Activated B cell treated with CpG ODN at 0.5 μM for 24 hours (primary cell): ENCODE measurements around the gene COL12A1. TPM values are rescaled to one million over a fixed set of nuclear protein-coding genes. Genes with fewer than 3 reads are reported as not detected.

Experiments
- ATAC-seq: fragments of 200-7000 bp; cut with Tn5 transposase; one replicate; pipeline ENCODE4 v1.10.0; 2021; ENCODE audit warnings: low read depth, mild to moderate bottlenecking, moderate library complexity
- CTCF ChIA-PET: fragments of 350-600 bp; sonication (Branson Sonifier 250); formaldehyde crosslinking; loops from one replicate; lab custom pipeline; 2021; ENCODE audit warnings: antibody characterized with exemption; lab: Charles Lee
- POLR2A ChIA-PET: fragments of 350-600 bp; sonication (Branson Sonifier 250); formaldehyde crosslinking; loops from one replicate; lab custom pipeline; 2021; ENCODE audit warnings: antibody characterized with exemption; lab: Charles Lee
- DNase-seq: peaks from one replicate; pipeline ENCODE4 v3.0.0; 2022
- H3K27ac Mint-ChIP-seq: one replicate; pipeline ENCODE4 v1.8.0; 2020; ENCODE audit warnings: mixed read lengths
- H3K27me3 Mint-ChIP-seq: one replicate; pipeline ENCODE4 v1.8.0; 2021; ENCODE audit warnings: mixed read lengths
- H3K36me3 Mint-ChIP-seq: one replicate; pipeline ENCODE4 v1.8.0; 2021; ENCODE audit warnings: low read depth, mixed read lengths
- H3K4me1 Mint-ChIP-seq: one replicate; pipeline ENCODE4 v1.8.0; 2021; ENCODE audit warnings: mixed read lengths
- H3K4me3 Mint-ChIP-seq: one replicate; pipeline ENCODE4 v1.8.0; 2020; ENCODE audit warnings: mild to moderate bottlenecking, mixed read lengths
- H3K9me3 Mint-ChIP-seq: one replicate; pipeline ENCODE4 v1.8.0; 2020; ENCODE audit warnings: mixed read lengths
- intact Hi-C: fragments of 100-400 bp; cut with micrococcal nuclease; formaldehyde crosslinking; loops from one replicate; pipeline ENCODE4 v1.15.1; 2024
- total RNA-seq: library from RNA; stranded (reverse); gene quantifications from 2 replicates; pipeline ENCODE4 v1.2.3, GENCODE V29; 2022
- TF ChIP-seq, protein P1 (sequence below): fragments of 200-600 bp; IDR thresholded peaks from one replicate; pipeline ENCODE4 v1.8.0; 2022; ENCODE audit warnings: antibody characterized with exemption, mild to moderate bottlenecking

COL12A1 gene
- not detected in 2 replicates for total RNA-seq

DNA sequence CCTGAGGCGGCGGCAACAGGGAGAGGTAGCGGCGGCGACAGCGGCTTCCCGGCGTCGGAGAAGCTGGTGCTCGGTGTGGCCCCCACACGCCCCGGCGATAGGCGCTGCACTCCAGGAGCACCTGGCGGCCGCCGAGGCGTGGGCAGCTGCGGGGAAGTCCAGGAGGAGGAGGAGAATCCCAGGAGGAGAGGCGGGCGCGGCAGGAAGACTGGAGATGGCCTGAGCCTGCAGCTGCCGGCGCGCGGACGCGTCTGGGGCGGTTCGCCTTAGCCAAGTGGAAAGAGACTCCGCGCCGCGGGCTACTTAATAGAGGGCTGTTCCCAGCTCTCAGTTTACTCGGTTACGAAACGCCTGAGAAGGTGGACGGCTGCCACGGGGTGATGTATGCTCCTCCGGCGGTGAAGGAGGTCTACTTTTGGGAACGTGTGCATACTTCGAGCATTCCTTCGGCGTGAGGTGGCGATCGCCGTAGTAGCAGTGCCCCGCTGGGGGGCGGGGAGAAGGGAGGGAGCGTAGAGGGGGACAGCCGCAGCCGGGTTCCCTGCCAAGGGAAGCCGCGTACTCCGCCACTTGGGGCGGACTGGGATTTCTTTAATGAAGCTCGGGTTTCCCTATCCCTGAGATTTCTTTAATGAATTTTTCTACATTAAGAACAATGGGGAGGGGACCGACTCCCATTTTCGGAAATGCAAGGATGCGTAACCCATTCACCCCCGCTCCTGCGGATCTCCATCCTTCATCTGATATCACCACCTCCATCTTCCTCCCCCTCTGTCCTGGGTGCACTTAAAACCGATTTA lies at the start of gene COL12A1:
COL12A1 (minus strand) TSS at position 278 of the 800 bp plus-strand sequence. CDS start 3,261 bp downstream, outside the sequence.
- H3K36me3 Mint-ChIP-seq: no peaks in the 10 kb centered on the region
- ATAC-seq (no peak), DNase-seq (peak; percentile 20)
- intact Hi-C loops: loop anchor here (2.0 to 5.0 kb wide), 2 partner anchors 797 to 1754 kb away; partner anchors contain the start of gene CGAS
- H3K27me3 Mint-ChIP-seq: peaks cover 78% of the 10 kb centered on the region
- peak within 1 kb of the TSS; percentile 73 for H3K4me3 Mint-ChIP-seq
- ChIA-PET CTCF (interaction anchor here (0.9 to 10.6 kb wide), 2 partner anchors 1465 to 1530 kb away, joined by 3 to 272 read pairs; no protein-coding TSS in a partner anchor), POLR2A (no interaction called here)
- no peaks in the 10 kb centered on the region for H3K9me3 Mint-ChIP-seq
- no peak within 1 kb of the TSS for H3K27ac Mint-ChIP-seq
- peaks cover 60% of the 10 kb centered on the region for H3K4me1 Mint-ChIP-seq
- TF ChIP-seq, protein P1, sequence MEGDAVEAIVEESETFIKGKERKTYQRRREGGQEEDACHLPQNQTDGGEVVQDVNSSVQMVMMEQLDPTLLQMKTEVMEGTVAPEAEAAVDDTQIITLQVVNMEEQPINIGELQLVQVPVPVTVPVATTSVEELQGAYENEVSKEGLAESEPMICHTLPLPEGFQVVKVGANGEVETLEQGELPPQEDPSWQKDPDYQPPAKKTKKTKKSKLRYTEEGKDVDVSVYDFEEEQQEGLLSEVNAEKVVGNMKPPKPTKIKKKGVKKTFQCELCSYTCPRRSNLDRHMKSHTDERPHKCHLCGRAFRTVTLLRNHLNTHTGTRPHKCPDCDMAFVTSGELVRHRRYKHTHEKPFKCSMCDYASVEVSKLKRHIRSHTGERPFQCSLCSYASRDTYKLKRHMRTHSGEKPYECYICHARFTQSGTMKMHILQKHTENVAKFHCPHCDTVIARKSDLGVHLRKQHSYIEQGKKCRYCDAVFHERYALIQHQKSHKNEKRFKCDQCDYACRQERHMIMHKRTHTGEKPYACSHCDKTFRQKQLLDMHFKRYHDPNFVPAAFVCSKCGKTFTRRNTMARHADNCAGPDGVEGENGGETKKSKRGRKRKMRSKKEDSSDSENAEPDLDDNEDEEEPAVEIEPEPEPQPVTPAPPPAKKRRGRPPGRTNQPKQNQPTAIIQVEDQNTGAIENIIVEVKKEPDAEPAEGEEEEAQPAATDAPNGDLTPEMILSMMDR: no peak

DNA sequence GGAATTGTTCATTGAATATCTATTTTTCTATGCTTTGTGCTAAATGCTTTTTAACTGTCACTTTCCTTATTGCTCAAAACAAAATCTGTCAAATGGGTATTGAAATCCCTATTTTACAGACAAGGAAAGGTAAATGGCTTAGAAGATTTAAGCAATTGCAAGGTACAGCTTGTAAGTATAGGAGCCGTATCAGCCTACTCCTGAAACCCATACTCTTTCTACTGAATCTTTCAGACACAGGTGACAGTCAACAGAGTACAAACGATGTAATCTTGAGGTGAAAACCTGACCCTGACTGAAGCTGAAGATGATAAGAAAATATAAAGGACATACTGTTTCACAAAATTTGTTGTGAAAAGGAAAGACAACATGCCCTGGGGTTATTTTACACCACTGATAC lies 44.7 kb upstream of the COL12A1 start:
- H3K27ac Mint-ChIP-seq: no peak overlapping the region
- H3K4me3 Mint-ChIP-seq: no peak overlapping the region
- intact Hi-C loops: no loop called here
- TF ChIP-seq, protein P1: no peak
- CTCF ChIA-PET: no interaction called here
- H3K27me3 Mint-ChIP-seq: peaks cover 8% of the 10 kb centered on the region
- DNase-seq (no peak), ATAC-seq (no peak)
- peaks cover 10% of the 10 kb centered on the region for H3K36me3 Mint-ChIP-seq
- no peaks in the 10 kb centered on the region for H3K9me3 Mint-ChIP-seq
- POLR2A ChIA-PET: no interaction called here
- no peaks in the 10 kb centered on the region for H3K4me1 Mint-ChIP-seq

DNA sequence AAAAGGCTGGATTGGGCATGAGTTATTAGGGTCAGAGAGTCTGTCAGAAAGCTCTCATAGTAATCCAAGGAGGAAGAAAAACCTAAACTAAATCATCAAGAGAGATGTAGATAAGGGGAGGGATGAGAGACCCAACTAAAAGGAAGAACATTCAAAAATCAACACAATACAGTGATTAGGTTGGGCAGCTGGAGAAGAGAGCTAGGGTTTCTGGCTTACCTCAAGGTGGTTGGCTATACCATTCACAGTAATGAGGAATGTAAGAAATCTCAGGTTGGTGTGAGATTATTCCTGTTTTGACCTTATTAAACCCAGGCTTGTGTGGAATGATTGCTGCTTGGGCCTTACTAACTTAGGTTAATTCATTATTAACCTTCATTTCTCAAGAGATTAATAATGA lies 44.0 kb upstream of the COL12A1 start:
- Mint-ChIP-seq H3K4me3 (no peak overlapping the region), H3K4me1 (no peaks in the 10 kb centered on the region), H3K36me3 (peaks cover 9% of the 10 kb centered on the region), H3K27ac (no peak overlapping the region), H3K9me3 (no peaks in the 10 kb centered on the region), H3K27me3 (peaks cover 12% of the 10 kb centered on the region)
- intact Hi-C loops: no loop called here
- TF ChIP-seq, protein P1: no peak
- DNase-seq (no peak), ATAC-seq (no peak)
- ChIA-PET POLR2A (no interaction called here), CTCF (no interaction called here)

DNA sequence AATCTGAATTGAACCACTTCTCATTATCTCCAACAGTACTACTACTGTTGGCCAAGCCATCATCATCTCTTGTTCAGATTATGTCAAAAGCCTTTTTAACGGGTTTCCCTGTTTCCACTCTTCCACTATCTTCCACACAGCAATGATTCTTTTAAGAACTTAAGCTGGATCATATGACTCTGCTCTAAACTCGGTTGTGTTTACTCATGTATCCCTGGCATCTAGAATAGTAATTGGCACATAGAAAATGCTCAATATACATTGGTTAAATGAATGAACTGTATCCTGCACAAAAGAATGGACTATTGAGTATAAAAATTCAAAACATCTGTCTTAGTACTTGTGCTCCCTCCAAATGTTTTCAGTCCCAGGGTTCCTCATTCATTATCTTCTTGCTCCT lies 40.5 kb upstream of the COL12A1 start:
- Mint-ChIP-seq H3K27ac (no peak overlapping the region), H3K4me3 (no peak overlapping the region), H3K4me1 (peaks cover 14% of the 10 kb centered on the region), H3K9me3 (no peaks in the 10 kb centered on the region), H3K27me3 (peaks cover 13% of the 10 kb centered on the region), H3K36me3 (peaks cover 11% of the 10 kb centered on the region)
- intact Hi-C loops: no loop called here
- TF ChIP-seq, protein P1: no peak
- ATAC-seq (no peak), DNase-seq (no peak)
- CTCF ChIA-PET: no interaction called here
- POLR2A ChIA-PET: no interaction called here

DNA sequence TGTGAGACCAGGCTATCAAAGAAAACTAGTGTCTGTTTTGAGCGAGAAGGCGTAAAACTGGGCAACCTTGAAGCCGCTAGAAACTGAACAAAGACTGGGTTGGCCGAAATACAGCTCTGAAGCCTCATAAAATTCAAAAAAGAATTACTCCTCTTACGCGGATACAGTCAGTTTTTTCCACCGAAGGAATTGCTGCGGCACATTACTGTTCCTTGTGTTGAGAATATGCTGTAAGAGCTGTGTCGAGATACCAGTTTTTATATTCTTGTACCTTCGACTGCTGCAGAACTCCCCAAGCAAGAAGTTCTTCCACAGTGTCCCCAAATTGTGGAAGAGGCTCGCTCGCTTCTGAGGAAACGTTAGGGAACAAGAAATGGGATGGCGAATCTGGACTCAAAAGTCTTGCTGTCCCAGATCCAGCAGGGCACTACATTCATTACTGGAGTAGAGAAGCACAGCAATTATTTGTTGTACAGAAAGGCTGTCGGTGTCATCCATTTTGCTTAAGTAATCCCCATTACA lies 38.3 kb upstream of the COL12A1 start:
- Mint-ChIP-seq H3K4me1 (peaks cover 21% of the 10 kb centered on the region), H3K27me3 (peaks cover 13% of the 10 kb centered on the region), H3K4me3 (peak overlapping the region; percentile 94), H3K36me3 (peaks cover 29% of the 10 kb centered on the region), H3K9me3 (no peaks in the 10 kb centered on the region), H3K27ac (peak overlapping the region; percentile 95)
- ATAC-seq (peak; percentile 19), DNase-seq (no peak)
- intact Hi-C loops: loop anchor here (5.0 kb wide), 1 partner anchor 1722 kb away; the partner anchor contains the start of gene EEF1A1
- ChIA-PET CTCF (interaction anchor here (0.9 to 1.9 kb wide), 4 partner anchors 23 to 1505 kb away, joined by 3 to 7 read pairs (median 4); no protein-coding TSS in a partner anchor), POLR2A (interaction anchor here (0.7 to 2.2 kb wide), 9 partner anchors 9 to 1724 kb away, joined by 3 to 36 read pairs (median 5); partner anchors contain the start of genes SENP6 and TMEM30A)
- TF ChIP-seq, protein P1: no peak
